ENCODE measurements around the gene TMEM235.

Gene TMEM235

DNA sequence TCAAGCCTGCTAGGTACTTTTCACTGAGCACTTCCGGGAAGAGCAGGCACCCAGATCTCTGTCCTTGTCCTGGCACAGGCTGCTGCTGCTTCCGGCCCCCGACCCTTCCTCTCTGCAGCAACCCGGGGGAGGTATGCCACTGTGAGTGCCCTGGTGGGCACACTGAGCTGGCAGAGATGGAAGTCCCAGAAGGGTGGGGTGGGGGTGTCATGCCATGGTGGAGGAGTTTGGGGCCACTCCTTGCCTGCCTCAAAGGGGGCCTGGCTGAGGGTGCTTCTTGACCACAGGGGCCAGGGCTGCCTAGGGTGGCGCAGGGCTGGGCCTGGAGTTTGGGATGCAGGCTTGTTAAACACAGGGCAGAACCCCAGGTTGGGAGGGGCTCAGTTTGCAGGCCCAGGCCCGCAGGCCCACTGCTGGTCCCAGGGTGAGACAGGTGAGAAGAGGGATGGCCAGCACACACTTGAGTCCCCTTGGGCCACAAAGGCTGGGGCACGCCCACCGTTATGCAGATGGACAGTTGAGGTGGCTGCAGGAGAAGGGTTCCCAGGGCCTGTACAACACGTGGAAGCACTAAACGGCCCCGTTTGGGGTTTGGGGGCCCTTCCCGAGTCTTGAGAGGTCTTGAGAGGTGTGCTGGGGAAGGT, 8.7 kb downstream of the TMEM235 start:
- TF ChIP-seq, protein P1, sequence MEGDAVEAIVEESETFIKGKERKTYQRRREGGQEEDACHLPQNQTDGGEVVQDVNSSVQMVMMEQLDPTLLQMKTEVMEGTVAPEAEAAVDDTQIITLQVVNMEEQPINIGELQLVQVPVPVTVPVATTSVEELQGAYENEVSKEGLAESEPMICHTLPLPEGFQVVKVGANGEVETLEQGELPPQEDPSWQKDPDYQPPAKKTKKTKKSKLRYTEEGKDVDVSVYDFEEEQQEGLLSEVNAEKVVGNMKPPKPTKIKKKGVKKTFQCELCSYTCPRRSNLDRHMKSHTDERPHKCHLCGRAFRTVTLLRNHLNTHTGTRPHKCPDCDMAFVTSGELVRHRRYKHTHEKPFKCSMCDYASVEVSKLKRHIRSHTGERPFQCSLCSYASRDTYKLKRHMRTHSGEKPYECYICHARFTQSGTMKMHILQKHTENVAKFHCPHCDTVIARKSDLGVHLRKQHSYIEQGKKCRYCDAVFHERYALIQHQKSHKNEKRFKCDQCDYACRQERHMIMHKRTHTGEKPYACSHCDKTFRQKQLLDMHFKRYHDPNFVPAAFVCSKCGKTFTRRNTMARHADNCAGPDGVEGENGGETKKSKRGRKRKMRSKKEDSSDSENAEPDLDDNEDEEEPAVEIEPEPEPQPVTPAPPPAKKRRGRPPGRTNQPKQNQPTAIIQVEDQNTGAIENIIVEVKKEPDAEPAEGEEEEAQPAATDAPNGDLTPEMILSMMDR (IDR thresholded peaks at IDR 0.05; ENCODE audit: extremely low read depth, missing control alignments), result no peak
- DNase-seq (ENCODE audit: low spot score), result no peak

- DNase-seq (ENCODE audit: low spot score), result no peak
- TF ChIP-seq, protein P1 (IDR thresholded peaks at IDR 0.05; ENCODE audit: extremely low read depth, missing control alignments), result no peak
Measured at GRCh38 chr17:78240839-78241238, 9.4 kb downstream of the TMEM235 start.

DNA sequence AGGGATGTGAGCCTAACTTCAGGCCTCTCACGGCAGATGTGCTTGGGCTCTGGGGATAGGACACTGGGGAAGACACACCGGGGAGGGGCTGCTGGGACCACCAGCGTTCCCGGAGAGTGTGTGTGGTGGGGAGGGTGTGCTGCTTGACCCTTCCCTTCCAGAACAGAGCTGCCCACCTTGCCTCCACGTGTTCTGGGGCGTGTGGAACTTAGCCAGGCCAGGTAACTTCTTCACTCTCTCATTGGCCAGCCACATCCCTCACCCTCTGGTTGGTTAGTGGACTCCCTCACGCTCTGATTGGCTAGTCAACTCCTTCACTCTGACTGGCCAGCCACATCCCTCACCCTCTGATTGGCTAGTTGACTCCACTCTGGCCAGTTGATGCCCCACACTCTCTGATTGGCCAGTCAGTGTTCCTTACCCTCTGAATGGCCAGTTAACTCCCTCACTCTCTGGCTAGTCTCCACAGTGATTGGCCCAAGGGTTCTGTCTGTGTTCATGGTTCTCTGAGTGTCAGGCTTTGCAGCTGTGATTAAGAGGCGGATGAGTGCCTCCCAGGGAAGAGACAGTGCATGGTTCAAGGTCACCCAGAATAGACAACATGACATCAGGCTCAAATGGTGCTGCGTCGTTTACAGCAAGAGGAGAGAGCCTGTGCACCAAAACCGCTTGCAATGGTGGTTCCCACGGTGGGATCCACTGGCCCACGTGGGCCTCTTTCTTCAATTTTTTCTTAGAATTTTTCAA, 10.0 kb downstream of the TMEM235 start:
- no peak for DNase-seq (ENCODE audit: low spot score)
- TF ChIP-seq, protein P1 (IDR thresholded peaks at IDR 0.05; ENCODE audit: extremely low read depth, missing control alignments), result no peak

DNA sequence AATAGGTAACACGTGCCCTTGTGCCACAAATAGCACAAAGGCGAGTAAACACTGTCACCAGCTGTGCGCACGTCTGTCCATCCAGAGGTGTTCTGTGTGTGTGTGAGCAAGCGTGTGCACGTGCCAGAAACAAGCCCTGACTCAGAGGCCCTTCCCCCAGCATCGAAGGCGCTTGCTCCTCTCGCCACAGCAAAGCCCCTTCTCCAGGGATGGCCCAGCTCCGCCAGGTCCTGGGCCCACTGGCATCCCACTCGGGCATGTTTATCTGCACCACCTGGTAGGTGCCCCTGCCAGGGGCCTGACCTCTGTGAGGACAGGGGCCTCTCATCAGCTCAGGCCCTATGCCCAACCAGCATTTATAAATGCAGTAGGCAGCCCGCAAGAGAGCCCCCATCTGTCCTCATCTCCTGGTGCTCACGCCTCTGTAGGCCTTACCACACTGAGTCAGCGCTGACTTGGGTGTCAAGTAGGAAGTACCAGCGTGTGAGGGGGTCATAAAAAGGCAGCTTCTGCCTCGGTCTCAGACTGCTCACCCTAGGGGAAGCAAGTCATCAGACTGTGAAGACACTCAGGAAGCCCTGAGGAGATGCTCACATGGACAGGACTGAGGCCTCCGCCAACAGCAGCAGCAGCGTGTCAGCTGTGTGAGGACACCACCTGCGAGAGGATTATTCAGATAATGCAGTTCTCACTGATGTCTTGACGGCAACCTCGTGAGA, 10.8 kb downstream of the TMEM235 start:
- no peak for DNase-seq (ENCODE audit: low spot score)
- TF ChIP-seq, protein P1 (IDR thresholded peaks at IDR 0.05; ENCODE audit: extremely low read depth, missing control alignments), result no peak

GRCh38 chr17:78247304-78247703, 15.9 kb downstream of the TMEM235 start:
- TF ChIP-seq, protein P1 (IDR thresholded peaks at IDR 0.05; ENCODE audit: extremely low read depth, missing control alignments), result no peak
- DNase-seq (ENCODE audit: low spot score), result no peak

DNA sequence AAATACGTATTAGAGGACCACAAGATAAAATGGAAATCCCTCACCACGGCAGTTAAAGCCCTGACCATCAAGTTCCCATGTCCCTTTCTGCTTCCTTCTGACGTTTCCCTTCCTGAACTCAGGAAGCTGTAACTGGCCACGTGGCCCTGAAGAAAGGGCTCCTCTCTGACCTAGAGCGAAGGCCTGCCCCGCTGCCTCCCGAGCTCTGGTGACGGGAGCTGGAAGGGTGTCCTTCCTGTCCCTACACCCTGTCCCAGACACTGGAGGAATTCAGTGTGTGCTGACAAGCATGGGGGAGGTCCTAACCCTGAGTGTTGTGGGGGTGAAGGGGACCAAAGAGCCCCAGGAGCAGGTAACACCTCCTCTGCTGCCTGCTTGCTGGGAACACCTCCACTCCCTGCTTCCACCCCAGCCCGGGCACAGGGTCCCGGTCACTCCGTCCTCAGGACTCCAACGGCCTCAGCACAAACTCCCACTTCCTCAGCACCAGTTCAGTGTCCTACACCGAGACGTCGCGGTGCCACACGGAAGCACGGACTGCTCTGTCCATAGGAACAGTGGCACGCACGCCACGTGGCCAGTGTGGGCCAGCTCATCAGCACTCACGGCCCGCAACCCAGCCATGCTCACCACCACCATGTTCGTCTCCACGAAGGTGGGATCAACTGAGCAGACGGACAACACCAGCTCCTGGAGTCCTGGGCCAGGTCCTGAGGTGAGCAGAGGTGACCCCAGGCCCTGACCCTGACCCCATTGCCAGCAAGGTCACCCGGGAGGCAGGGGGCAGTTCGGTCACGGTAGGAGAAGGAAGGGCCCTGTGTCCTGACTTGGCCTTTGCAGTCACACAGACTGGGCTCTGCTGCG, 16.9 kb downstream of the TMEM235 start:
- no peak for DNase-seq (ENCODE audit: low spot score)
- TF ChIP-seq, protein P1 (IDR thresholded peaks at IDR 0.05; ENCODE audit: extremely low read depth, missing control alignments), result no peak
